DMS114 treated with DMSO at 0.1 percent for 48 hours (cell line): ENCODE data around the gene ANKLE2.

ENCODE experiments used
- DNase-seq: peaks from one replicate; lab custom pipeline; 2025; ENCODE audit not compliant: unreplicated experiment; lab: John Stamatoyannopoulos, UW

The ANKLE2 gene

DNA sequence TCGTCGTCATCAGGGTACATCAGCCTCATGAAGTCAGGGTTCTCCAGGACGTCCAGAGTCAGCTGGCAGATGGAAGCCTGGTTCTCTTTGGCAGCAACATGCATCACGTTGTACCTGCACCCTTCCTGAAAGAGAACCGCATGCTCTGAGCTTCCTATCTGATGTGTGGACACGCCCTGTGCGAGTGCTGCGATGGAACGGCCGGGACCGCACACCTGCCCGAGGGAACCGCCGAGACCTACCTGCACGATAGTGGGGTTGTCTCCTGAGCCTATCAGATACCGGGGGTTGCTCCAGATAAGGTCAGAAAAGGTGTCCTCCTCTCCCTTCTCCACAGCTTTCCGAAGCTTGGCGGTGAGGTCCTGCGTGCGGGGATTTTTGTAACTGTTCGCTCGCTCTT, 13.7 kb downstream of the ANKLE2 start:
- no peak for DNase-seq

DNA sequence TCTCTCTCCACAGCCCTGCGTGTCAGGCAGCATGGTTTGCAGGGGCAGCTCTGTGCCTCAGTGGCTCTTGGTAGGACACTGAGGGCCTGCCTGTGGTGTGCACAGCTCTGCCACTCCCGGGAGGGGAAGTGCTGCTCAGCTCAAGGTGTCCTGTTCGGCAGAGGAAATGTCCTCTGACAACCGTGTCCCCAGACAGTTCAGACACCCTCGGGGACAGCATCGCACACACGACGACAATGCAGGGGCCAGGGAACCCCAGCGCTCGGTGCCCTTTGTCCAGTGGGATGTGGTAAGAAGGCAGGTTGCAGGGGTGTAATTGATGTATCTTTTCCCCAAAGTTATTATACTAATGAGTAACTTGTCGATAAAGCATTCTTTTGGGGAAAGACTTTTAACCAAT, 14.2 kb downstream of the ANKLE2 start:
- no peak for DNase-seq

DNA sequence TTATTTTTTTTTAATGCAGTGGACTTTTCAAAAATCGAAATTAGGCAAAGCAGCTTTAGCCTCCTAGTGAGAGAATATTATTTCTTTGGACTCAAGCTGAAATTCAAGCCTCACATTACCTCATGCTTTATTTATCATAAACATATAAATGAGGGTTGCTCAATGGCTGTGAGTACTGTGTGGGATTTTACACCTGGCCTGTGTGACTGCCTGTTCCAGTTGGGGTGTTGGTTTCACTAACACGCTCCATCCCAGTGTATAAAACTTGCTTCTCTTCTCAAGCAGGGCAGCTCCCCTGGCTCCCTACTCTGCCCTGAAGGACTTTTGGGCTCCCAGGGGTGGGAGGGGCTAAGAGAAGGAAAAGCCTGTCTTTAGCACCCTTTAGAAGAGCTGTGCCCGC, 15.0 kb downstream of the ANKLE2 start:
- no peak for DNase-seq

DNA sequence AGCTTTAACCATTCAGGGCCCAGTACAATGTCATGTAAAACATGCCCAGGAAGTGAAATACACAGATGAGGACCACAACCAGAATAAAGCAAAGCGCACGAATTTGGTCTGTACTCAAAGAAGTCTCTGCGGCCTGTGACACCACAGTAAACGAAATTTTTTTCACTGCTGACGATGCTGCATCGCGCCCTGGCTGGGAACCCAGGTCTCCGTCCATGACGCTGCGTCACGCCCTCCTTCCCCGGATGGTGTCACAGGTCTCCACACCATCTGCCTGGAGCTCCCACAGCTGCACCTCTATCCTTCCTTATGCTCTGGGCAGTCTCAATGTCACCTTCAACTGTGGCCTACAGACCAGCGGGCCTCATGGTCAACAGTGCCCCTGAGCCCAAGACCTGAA, 17.8 kb downstream of the ANKLE2 start:
- no peak for DNase-seq

DNA sequence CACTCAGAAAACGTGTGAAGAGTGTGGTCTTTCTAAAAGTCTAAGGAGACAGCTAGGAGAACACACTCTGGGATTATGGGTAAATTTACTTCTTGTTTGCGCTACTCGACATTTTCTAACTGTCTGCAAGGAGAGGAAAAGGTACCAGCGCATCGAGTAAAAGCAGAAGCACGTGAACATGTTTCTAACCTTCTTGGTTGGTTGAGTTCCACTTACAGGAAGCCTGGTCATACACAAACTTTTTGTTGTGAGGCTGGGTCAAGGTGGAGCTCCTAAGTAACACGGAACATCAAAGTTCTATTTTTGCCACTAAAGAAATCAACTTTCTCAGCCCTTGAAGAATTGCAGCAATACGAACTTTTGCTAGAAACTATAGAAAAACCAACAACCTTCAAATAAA, 20.0 kb downstream of the ANKLE2 start:
- DNase-seq, result no peak

DNA sequence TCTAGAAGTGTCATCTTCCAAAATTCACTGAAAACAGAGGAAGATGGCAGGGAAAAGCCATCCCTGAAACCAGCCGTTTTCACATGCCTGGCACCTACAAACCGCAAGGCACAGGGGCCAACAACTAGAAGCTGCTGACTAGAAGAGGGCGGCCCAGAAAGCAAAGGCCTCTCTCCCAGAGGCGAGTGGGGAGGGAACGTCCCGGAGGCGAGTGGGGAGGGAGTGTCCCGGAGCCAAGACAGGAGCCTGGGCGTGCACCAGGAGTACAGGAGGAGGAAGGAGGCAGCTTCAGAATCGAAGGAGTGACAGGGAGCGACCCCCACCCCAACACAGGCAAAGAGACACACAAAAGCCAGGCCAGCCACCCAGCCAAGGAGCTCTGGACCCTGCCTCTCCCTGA, 21.0 kb downstream of the ANKLE2 start:
- DNase-seq, result no peak

DNA sequence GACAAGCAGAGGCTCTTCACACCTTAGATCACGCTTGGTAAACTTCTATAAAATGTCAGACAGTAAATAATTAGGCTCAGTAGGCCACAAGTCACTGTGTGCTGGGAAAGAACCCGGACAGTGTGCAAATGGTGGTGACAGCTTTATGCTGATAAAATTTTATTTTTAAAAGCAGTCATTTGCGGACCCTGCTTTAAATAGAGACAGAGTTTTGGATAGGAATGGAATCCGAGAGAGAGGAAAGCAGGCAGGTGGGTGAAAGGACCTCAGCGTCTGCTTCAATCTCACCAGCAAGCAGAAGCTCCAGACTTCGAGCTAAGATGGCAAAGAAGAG, 21.4 kb downstream of the ANKLE2 start:
- no peak for DNase-seq

DNA sequence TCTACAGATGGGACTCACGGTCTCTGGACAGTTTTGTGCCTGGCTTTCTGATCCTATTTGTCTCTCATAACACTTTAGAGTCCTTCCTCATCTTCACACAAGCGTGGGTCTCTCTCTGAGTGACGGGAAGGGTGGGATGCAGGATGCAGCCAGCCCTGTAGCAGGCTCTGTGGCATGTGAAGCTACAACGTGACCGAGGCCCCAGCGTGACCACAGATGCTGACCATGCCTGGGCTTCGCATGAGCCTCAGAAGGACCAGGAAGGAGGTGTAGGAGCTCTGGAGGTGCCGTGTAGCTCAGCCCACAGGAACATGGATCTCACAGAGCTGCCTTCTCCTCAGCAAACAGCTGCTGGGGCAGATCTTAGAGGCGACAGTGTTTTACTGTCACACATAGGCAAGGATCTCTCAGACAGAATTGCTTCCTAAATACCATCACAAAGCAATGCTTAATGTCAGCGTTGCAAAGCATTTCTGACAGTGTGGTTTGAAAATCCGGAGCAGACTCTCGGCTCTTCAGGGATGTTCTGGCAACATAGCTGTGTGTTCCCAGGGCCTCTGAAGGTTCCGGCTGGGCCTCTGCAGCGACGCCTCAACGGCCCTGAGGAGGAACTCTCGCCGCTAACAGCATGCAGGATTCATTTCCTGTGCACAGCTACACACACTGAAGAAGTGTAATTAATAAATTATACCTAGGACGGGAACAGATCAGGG, 21.9 kb downstream of the ANKLE2 start:
- DNase-seq, result no peak

DNA sequence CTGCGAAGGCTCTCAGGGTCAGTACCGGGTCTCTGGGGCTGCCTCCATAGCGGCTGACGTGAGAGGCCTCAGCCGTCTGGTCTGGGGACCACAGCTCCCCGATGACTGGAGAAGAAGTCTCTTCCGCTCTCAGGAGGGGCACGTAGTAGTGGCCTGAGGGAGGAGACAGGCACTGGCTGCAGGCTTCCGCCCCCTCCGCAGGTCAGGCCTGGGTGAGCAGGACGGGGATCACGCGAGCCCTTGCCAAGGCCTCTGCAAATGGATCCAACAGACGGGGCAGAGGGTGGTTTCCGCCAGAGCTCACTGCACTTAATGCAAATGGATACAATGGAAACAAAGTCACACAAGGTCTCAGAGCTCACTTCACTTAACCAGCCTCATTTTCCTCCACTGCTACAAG, 24.7 kb downstream of the ANKLE2 start:
- DNase-seq, result no peak

DNA sequence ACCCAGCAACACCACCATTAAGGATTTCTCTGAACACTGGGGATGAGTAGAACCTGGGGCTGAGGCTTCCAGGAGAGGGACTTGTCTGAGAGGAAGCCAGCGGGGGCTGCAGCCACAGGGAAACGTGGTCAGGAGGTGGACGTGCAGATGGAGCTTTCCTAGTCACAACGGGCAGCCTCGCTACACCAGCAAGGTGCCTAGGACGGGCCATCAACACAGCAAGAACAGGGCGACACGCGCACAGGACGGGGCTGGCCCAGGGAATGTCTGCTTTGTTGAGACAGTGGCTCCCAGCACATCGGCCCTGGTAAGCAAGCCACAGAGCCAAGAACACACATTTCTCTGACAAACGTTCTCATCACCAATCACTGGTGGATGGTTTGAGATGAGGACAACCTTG, 25.3 kb downstream of the ANKLE2 start:
- no peak for DNase-seq

DNA sequence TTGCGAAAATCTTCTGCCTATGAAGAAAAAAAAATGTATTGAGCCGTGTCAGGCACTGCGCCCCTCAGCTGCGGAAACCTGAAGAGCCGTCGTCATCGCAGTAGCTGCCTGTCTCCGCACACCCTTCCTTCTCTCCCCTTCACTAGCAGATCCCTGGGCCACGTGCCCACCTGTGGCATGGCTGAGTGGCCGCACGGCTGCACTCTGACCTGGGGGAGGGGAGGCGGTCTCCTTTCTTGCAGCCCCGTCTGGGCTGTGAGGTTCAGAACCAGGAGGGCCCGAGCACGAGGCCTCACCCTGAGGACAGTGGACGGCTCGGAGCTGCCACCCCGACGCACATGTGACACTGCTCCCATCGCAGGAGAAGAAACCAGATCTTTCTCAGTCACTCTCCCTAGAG, 26.1 kb downstream of the ANKLE2 start:
- no peak for DNase-seq

DNA sequence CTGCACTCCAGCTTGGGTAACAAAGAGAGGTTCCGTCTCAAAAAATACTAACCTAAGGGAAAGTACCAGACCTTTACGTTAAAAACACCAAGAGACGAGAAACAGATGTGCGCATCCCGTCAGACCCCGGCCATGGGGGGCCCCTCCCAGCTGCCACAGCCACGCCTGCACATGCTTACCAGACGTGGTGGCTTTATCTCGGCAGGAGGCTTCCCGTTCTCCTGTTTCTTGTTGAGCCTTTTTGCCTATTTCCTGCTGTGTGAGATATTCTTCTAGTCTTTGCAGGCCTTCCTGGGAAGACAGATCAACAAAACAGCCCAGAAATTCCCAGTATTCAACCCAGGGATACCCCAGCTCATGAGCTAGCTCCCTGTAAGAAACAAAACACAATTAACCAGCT, 27.4 kb downstream of the ANKLE2 start:
- DNase-seq, result no peak

DNA sequence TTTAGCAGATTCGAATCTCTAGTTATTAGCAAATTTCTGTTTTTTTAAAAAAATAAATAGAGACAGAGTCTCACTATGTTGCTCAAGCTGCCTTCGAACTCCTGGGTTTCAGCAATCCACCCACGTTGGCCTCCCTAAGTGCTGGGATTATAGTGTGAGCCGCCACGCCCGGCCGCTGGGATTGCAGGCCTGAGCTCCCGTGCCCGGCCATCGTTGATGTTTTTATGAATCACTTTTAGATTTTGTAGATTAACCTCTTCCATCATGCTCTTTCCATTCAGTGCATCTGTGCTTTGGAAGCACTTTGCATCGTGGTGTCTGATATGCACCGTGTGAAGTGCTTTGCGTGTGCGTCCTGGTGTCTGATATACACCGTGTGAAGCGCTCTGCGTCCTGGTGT, 30.1 kb downstream of the ANKLE2 start:
- DNase-seq, result no peak

DNA sequence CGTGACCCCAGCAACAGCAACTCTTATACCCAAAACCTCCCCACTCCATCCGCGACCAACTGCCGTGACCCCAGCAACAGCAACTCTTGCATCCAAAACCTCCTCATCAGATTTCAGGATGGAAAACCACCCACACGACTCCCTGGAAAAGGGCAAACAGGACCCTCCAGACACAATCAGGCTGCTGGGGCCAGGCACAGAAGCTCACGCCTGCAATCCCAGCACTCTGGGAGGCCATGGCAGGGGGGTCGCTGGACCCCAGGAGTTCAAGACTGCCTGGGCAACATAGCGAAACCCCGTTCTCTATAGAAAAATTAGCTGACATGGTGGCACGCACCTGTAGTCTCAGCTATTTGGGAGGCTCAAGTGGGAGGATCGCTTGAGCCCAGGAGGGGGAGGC, 31.3 kb downstream of the ANKLE2 start:
- DNase-seq, result no peak

DNA sequence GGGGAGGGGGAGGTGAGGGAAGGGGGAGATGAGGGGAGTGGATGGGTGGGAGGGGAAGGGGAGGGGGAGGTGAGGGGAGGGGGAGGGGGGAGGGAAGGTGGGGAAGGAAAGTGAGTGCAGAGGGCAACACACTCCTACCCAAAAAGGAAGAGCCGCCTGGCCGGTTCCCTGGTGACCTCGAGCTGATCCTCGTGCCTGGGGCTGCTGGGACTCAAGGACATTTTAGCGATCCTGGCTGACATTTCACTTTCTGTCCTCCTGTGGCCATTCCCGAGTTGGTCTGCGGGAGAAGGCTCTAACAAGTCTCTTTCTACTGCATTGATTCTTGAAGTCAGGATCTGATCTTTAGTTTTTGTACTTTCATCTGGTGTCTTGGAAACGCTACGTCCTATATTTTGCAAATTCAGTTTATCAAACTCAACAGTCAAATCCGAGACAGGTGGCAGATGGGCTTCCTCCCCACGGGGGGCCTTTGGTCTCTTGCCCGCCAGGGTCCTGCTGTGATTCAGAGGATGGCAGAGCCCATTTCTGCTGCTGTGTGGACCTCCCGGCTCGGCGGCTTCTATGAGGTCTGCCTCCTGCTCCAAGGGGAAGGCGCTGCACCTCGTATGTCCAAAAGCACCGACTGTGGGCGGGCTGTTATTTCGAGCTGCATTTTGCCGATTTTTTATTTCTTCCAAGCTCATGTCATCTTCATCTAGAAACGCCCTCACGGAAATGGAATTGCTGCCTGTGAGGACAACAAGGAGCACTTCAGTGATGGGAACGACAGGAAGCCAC, 31.9 kb downstream of the ANKLE2 start:
- DNase-seq, result no peak

DNA sequence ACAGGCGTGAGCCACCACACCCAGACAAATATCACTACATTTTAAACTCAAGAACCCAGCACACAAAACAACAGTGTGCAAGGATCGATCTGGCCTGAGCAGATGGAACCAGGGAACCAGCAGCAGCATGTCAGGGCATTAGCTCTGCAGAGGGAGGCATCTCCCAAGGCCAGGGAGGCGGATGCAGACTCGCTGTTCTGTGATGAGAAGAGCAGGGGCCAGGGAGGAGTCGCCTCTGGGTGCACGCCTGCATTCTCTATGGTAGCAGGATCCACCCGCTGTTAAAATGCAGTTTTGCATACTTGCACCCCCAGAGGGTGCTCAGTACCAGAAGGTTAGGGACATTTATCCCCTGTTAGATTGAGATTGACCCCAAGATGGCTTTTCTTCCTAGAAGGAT, 33.1 kb downstream of the ANKLE2 start:
- no peak for DNase-seq

DNA sequence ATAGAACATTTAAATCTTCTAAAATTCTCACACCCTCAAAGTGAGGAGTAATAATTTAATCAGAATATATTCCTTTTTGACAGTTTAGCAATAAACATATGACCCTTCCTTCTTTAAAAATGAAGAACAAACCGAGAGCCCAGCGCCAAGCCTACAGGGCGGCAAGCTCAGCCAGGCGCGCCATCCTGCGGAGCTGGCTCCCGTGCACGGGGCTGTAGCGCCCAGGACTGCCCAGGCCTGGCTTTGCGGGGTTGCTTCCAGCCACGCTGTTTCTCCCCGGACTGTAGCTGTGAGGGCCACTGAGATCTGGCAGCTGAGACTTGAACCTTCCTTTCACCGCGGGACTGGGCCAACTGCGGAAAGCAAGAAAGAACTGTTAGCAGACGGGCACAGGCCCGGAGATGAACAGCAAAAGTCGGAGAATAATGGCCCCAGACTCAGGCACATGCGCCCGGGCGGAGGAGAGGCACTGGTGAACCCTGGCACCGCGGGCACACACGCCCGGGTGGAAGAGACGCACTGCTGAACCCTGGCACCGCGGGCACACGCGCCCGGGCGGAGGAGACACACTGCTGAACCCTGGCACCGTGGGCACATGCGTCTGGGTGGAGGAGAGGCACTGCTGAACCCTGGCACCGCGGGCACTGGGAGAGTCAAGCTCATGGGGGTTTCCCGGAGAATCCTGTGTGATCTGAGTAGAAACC, 34.4 kb downstream of the ANKLE2 start:
- no peak for DNase-seq

DNA sequence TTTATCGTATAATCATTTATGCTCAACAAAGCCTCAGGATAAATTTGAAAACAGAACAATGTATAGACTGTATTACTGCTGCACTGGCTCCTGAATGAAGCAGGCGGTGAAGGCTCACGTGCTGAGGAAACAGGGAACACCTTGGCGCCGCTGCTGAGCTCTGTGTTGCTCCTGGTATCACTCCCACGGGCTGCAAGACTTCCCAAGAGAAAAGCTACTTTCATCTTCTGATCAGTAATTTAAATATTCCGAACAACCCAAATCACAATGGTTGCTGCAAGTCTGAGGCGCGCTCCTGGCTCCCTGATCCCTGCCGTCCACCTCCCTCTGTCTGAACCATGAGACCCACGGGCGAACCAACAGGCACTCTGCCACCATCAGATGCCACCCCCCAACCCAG, 35.2 kb downstream of the ANKLE2 start:
- no peak for DNase-seq

DNA sequence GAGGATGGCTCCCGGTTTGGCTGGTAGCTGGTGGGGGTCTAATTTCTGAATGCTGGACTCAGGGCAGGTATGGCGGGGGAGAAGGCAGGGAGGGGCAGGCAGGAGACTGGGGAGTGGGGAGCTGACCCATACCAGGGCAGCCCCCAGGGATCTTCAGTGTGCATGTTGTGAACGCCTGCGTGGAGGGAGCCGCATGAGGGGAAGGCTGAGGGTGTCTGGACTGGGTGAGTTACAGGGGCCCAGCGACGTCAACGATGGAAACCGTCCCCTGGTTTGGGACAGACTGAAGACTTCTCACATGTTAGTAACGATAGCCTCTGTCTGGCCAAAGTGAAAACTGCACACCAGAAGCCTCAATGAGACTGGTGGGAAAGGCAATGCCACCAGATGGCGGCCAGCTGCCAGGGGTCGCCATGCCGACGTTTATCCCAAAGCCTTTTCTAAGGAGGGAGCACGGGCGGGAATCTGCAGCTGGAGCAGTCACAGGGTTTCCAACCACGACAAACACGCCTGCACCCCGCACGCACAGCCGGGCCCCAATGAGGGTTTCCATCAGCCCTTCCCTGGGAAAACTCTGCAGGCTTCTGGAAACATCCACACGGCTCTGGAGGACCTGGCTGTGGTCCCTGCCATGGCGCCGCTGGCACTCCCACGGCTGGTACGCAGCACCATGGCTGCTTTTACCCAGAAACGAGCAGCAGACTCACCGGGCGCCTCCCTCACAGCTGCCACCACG, 37.0 kb downstream of the ANKLE2 start:
- DNase-seq, result no peak

DNA sequence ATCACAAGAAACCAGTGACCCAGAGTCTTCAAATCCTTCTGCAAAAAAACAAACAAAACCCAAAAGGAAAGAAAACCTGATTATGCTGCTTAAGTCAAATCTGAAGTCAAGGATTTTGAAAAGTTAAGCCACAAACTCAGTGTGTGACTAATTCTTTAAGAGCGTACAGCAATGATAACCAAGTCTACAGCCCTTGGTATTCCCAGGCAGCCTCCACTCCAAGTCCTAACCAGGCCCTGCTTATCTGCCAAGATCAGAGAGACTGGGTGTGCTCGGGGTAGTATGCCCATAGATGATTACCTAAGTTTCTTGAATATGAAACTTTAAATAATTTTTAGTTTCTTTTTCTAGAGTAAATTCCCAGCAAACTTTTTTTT, 37.9 kb downstream of the ANKLE2 start:
- DNase-seq, result no peak

DNA sequence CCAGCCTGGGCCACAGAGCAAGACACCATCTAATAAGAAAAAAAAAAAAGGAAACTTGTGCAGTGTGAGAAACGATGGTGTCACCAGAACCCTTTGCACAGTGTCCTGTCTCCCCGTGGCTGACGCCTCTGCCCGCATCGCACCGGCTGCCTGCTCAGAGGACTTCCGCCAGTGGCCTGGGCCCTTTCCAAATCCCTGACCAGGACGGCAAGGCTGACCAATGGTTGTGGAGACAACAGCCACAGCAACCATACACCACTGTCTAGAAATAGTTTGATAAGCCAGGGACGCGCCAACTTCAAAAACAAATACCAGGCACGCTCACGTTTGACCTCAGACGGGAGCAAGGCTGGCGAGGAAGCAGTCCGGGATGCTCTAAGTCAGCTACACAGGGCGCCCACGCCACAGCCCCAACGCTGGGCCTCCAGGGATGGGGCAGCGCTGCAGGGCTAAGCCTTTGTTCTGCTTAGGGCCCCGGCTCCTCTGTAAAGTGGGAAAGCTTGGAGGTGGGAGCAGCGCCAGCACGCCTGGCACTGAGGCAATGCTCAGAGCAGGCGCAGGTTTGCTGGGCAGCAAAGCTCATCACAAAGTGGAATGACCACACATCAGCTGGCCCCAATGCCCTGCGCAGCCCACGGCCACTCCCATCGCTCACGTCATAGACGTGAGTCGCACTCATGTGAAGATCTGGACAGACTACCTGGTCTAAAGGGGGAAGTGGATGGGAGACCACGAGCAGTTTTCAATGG, 38.4 kb downstream of the ANKLE2 start:
- no peak for DNase-seq
